ENCODE results near the gene IL25.

The IL25 gene

GRCh38 chr14:23406244-23406643 lies 33.6 kb downstream of the IL25 start:
- Histone ChIP-seq H3K36me3 (ENCODE audit: insufficient read depth, low read length) (no peaks in the 10 kb centered on the region), H3K4me3 (ENCODE audit: low read depth, low read length, poor library complexity, severe bottlenecking) (no peak overlapping the region), H2AFZ (ENCODE audit: low read length) (no peak overlapping the region), H3K9me3 (ENCODE audit: low read length) (no peaks in the 10 kb centered on the region), H3K27me3 (ENCODE audit: insufficient read depth, low read length) (peaks cover 6% of the 10 kb centered on the region; the same call in 1 of the 2 replicates), H3K4me1 (ENCODE audit: insufficient read depth, low read length, severe bottlenecking) (no peaks in the 10 kb centered on the region), H3K27ac (ENCODE audit: low read depth, low read length, poor library complexity, severe bottlenecking) (no peak overlapping the region), H3K4me2 (ENCODE audit: low read length) (no peak overlapping the region), H3K9me2 (ENCODE audit: low read depth, low read length) (no peaks in the 10 kb centered on the region), H4K20me1 (ENCODE audit: insufficient read depth, low read length) (no peaks in the 10 kb centered on the region), H3F3A (ENCODE audit: insufficient read depth, low read length) (no peaks in the 10 kb centered on the region), H3K79me2 (ENCODE audit: insufficient read depth, low read length) (no peaks in the 10 kb centered on the region), H3K9ac (ENCODE audit: low read length) (no peak overlapping the region)
- TF ChIP-seq, protein P1, sequence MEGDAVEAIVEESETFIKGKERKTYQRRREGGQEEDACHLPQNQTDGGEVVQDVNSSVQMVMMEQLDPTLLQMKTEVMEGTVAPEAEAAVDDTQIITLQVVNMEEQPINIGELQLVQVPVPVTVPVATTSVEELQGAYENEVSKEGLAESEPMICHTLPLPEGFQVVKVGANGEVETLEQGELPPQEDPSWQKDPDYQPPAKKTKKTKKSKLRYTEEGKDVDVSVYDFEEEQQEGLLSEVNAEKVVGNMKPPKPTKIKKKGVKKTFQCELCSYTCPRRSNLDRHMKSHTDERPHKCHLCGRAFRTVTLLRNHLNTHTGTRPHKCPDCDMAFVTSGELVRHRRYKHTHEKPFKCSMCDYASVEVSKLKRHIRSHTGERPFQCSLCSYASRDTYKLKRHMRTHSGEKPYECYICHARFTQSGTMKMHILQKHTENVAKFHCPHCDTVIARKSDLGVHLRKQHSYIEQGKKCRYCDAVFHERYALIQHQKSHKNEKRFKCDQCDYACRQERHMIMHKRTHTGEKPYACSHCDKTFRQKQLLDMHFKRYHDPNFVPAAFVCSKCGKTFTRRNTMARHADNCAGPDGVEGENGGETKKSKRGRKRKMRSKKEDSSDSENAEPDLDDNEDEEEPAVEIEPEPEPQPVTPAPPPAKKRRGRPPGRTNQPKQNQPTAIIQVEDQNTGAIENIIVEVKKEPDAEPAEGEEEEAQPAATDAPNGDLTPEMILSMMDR (IDR thresholded peaks at IDR 0.05; ENCODE audit: low read length) = no peak
- TF ChIP-seq EZH2 (IDR thresholded peaks at IDR 0.05; ENCODE audit: borderline replicate concordance, low read length) = no peak

- Histone ChIP-seq H3K27ac (ENCODE audit: low read depth, low read length, poor library complexity, severe bottlenecking) (no peak overlapping the region), H3K27me3 (ENCODE audit: insufficient read depth, low read length) (peaks cover 7% of the 10 kb centered on the region; the same call in 1 of the 2 replicates), H4K20me1 (ENCODE audit: insufficient read depth, low read length) (no peaks in the 10 kb centered on the region), H3K9me2 (ENCODE audit: low read depth, low read length) (no peaks in the 10 kb centered on the region), H3K4me3 (ENCODE audit: low read depth, low read length, poor library complexity, severe bottlenecking) (no peak overlapping the region), H2AFZ (ENCODE audit: low read length) (no peak overlapping the region), H3K9ac (ENCODE audit: low read length) (no peak overlapping the region), H3K4me2 (ENCODE audit: low read length) (no peak overlapping the region), H3K36me3 (ENCODE audit: insufficient read depth, low read length) (no peaks in the 10 kb centered on the region), H3K9me3 (ENCODE audit: low read length) (no peaks in the 10 kb centered on the region), H3K4me1 (ENCODE audit: insufficient read depth, low read length, severe bottlenecking) (no peaks in the 10 kb centered on the region), H3K79me2 (ENCODE audit: insufficient read depth, low read length) (no peaks in the 10 kb centered on the region), H3F3A (ENCODE audit: insufficient read depth, low read length) (no peaks in the 10 kb centered on the region)
- no peak for TF ChIP-seq EZH2 (IDR thresholded peaks at IDR 0.05; ENCODE audit: borderline replicate concordance, low read length)
- TF ChIP-seq, protein P1 (IDR thresholded peaks at IDR 0.05; ENCODE audit: low read length) = no peak
Observed at GRCh38 chr14:23406725-23407355, 34.2 kb downstream of the IL25 start.

DNA sequence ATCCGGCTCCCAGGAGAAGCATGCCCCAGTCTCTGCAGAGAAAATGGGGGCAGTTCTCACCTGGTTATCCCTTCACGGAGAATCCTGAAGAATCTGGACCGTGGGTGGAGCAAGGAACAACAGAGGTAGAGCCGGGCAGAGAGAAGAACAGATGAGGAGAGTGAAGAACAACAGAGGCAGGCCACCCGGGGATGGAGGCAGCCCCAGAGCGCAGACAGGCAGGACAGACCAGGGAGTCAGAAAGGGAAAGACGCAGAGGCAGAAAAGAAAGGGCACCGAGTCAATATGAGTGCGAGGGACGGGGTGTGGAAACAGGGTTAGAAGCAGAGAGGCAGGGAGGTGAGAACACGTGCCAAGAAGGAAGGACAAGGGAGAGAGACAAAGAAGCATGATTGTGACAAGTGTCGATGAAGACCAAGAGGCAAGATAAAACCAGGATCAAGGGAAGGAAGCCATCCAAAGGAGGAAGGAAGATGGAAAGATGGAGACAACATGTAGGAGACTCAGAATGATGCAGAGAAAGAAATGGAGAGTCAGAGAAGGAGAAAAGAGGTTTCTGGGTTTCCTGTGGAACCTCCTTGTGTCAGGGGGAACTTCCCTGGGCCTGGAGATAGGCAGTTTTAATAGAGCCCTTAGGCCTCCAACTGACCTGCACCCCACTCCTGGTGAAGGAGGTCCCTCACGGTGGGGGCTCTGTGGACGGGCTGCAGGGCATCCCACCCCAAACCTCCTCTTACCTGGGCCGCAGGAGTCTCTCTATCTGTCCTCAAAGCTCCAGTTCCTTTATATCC lies 35.1 kb downstream of the IL25 start, which contains the start of gene MYH6:
TSS of gene MYH6 (minus strand) at position 758 of the 791 bp plus-strand sequence. CDS start 1,050 bp downstream, outside the sequence.
- Histone ChIP-seq H3K9me2 (ENCODE audit: low read depth, low read length) (no peaks in the 10 kb centered on the region), H2AFZ (ENCODE audit: low read length) (no peak within 1 kb of the TSS), H4K20me1 (ENCODE audit: insufficient read depth, low read length) (no peaks in the 10 kb centered on the region), H3K9ac (ENCODE audit: low read length) (no peak within 1 kb of the TSS), H3K4me1 (ENCODE audit: insufficient read depth, low read length, severe bottlenecking) (no peaks in the 10 kb centered on the region), H3K4me2 (ENCODE audit: low read length) (no peak within 1 kb of the TSS), H3K27ac (ENCODE audit: low read depth, low read length, poor library complexity, severe bottlenecking) (no peak within 1 kb of the TSS), H3F3A (ENCODE audit: insufficient read depth, low read length) (no peaks in the 10 kb centered on the region), H3K79me2 (ENCODE audit: insufficient read depth, low read length) (no peaks in the 10 kb centered on the region), H3K9me3 (ENCODE audit: low read length) (no peaks in the 10 kb centered on the region), H3K27me3 (ENCODE audit: insufficient read depth, low read length) (peaks cover 9% of the 10 kb centered on the region; the same call in 1 of the 2 replicates), H3K4me3 (ENCODE audit: low read depth, low read length, poor library complexity, severe bottlenecking) (no peak within 1 kb of the TSS), H3K36me3 (ENCODE audit: insufficient read depth, low read length) (no peaks in the 10 kb centered on the region)
- TF ChIP-seq EZH2 (IDR thresholded peaks at IDR 0.05; ENCODE audit: borderline replicate concordance, low read length) = no peak
- TF ChIP-seq, protein P1 (IDR thresholded peaks at IDR 0.05; ENCODE audit: low read length) = no peak

All from OCI-LY1 (cell line).